ENCODE data around the gene PNMA8A.

Gene PNMA8A

GRCh38 chr19:46475986-46476385 is 4.6 kb upstream of the PNMA8A start:
- DNase-seq (ENCODE audit: extremely low read depth, low read depth): no peak
- TF ChIP-seq, protein P1, sequence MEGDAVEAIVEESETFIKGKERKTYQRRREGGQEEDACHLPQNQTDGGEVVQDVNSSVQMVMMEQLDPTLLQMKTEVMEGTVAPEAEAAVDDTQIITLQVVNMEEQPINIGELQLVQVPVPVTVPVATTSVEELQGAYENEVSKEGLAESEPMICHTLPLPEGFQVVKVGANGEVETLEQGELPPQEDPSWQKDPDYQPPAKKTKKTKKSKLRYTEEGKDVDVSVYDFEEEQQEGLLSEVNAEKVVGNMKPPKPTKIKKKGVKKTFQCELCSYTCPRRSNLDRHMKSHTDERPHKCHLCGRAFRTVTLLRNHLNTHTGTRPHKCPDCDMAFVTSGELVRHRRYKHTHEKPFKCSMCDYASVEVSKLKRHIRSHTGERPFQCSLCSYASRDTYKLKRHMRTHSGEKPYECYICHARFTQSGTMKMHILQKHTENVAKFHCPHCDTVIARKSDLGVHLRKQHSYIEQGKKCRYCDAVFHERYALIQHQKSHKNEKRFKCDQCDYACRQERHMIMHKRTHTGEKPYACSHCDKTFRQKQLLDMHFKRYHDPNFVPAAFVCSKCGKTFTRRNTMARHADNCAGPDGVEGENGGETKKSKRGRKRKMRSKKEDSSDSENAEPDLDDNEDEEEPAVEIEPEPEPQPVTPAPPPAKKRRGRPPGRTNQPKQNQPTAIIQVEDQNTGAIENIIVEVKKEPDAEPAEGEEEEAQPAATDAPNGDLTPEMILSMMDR (IDR thresholded peaks at IDR 0.05; ENCODE audit: low read depth, low read length): no peak

DNA sequence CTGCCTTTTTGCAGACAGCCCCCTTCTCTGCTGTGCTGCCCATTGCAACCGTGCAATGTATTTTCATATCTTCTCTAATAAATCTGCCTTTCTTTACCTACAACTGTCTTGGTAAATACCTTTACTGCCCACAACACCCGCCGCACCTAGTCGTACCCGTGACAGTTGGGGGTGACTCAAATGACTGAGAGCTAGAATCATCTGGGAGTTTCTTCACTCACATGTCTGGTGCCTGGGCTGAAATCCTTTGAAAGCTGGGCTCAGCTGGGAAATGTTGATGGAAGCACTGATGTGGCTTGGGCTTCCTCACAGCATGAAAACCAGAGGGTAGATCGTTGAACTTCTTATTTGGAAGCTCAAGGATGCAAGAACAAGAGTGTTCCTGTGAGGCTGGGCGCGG is 2.8 kb upstream of the PNMA8A start:
- TF ChIP-seq, protein P1 (IDR thresholded peaks at IDR 0.05; ENCODE audit: low read depth, low read length): no peak

DNA sequence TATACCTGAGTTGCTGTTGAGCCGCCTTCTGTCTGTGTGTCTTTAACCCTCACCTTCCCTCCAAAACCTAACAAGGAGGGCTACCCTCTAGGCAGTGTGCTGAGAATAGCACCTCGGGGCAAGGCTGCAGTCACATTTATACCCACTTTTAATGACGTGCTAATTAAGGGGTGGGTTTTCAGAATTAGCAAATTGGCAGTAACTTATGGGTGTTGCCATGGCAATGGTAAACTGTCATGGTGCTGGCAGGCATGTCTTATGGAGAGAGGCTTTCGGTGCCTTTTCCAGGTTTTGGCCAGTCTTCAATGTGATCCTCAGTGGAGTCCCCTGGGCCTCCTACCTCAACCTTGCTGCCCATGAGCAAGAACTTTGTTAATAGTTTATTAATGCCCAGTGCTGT is 1.2 kb upstream of the PNMA8A start:
- TF ChIP-seq, protein P1 (IDR thresholded peaks at IDR 0.05; ENCODE audit: low read depth, low read length): no peak
- DNase-seq (ENCODE audit: extremely low read depth, low read depth): no peak

More for the DNA sequence above, 2.8 kb upstream of the PNMA8A start:
- no peak for DNase-seq (ENCODE audit: extremely low read depth, low read depth)

- DNase-seq (ENCODE audit: extremely low read depth, low read depth): no peak
Observed at GRCh38 chr19:46471811-46472543, 614 bp upstream of the PNMA8A start.

DNA sequence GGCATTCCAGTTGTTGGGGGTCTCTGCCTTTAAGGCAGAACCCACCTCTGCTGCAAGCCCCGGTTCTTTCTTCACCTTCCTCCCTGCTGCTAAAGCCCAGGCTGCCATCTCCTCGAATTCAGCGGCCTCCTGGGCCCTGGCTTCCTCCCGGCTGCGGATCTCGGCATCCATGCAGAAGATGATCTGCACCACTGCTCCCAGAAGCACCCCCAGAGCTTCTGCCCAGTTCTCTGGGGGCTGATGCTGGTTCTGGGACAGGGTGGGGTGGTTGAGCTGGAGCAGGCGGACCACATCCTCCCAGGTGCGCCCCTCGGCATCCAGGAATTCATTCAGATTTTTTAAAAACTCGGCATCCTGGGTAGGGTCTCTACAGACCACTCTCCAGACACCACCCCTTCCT is 987 bp downstream of the PNMA8A start:
- TF ChIP-seq, protein P1 (IDR thresholded peaks at IDR 0.05; ENCODE audit: low read depth, low read length): no peak
- no peak for DNase-seq (ENCODE audit: extremely low read depth, low read depth)

More at GRCh38 chr19:46471811-46472543, 614 bp upstream of the PNMA8A start:
- TF ChIP-seq, protein P1 (IDR thresholded peaks at IDR 0.05; ENCODE audit: low read depth, low read length): no peak

GRCh38 chr19:46469541-46470185 is 1.7 kb downstream of the PNMA8A start:
- DNase-seq (ENCODE audit: extremely low read depth, low read depth): no peak
- TF ChIP-seq, protein P1 (IDR thresholded peaks at IDR 0.05; ENCODE audit: low read depth, low read length): no peak

- no peak for DNase-seq (ENCODE audit: extremely low read depth, low read depth)
- TF ChIP-seq, protein P1 (IDR thresholded peaks at IDR 0.05; ENCODE audit: low read depth, low read length): no peak
Observed at GRCh38 chr19:46466536-46467196, 4.7 kb downstream of the PNMA8A start.

All from AG09319 (cell line).